Epithelial cell of proximal tubule (primary cell): Measurements from ENCODE around the gene ITGAV. TPM values are rescaled to one million over a fixed set of nuclear protein-coding genes. Genes with fewer than 3 reads are reported as not detected.

Source experiments
- DNase-seq: peaks from one replicate; pipeline ENCODE4 v3.0.0-alpha.2; 2011; ENCODE audit warnings: low read depth
- H3K4me3 ChIP-seq: 2 replicates; pipeline ENCODE4 v1.5.1; 2011; ENCODE audit warnings: low read depth, mild to moderate bottlenecking, low read length
- total RNA-seq: library from RNA; depleted of rRNA; stranded (reverse); fragments of >200 nt; gene quantifications from 2 replicates; pipeline ENCODE4 v1.2.3, GENCODE V29; 2015
- TF ChIP-seq, protein P1 (sequence below): conservative IDR thresholded peaks from 2 replicates; pipeline ENCODE4 v1.5.1; 2012; ENCODE audit warnings: low read depth, mild to moderate bottlenecking, low read length

ITGAV gene
- total RNA-seq, 1 donor from 2014 or later, result 135 TPM

DNA sequence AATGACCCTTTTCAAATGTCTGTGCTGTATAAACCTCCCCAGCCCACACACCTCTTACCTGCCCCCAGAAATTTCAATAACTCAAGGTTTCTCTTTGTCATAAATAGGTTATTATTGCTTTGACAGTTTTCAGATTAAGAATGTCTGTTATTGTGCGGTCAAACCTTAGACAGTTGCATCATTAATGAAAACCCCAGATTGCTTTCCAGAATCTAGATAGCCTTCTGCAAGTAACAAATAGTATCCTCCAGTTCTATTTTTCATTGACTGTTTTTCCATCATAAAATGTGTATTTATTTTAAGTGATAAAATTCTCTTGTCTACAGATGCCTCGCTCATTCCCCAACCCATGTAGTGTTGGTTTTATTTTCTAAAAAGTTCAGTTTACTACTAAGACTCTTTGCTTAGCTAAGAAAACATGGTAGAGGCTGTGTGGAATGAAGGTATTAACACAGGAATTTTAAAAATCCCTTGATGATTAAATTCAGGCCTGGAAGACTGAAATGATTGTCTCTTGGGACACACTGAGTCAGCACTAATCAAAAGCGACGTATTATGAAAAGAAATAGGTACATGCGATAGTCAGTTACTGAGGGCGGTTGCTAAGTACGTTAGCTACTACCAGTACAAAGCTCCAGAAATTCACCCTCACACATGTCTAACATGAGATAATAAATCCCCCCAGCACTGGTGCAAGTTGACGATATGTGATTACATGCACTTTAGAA lies 38.4 kb upstream of the ITGAV start:
- TF ChIP-seq, protein P1, sequence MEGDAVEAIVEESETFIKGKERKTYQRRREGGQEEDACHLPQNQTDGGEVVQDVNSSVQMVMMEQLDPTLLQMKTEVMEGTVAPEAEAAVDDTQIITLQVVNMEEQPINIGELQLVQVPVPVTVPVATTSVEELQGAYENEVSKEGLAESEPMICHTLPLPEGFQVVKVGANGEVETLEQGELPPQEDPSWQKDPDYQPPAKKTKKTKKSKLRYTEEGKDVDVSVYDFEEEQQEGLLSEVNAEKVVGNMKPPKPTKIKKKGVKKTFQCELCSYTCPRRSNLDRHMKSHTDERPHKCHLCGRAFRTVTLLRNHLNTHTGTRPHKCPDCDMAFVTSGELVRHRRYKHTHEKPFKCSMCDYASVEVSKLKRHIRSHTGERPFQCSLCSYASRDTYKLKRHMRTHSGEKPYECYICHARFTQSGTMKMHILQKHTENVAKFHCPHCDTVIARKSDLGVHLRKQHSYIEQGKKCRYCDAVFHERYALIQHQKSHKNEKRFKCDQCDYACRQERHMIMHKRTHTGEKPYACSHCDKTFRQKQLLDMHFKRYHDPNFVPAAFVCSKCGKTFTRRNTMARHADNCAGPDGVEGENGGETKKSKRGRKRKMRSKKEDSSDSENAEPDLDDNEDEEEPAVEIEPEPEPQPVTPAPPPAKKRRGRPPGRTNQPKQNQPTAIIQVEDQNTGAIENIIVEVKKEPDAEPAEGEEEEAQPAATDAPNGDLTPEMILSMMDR, result no peak
- DNase-seq, result no peak
- no peak overlapping the region for H3K4me3 ChIP-seq

DNA sequence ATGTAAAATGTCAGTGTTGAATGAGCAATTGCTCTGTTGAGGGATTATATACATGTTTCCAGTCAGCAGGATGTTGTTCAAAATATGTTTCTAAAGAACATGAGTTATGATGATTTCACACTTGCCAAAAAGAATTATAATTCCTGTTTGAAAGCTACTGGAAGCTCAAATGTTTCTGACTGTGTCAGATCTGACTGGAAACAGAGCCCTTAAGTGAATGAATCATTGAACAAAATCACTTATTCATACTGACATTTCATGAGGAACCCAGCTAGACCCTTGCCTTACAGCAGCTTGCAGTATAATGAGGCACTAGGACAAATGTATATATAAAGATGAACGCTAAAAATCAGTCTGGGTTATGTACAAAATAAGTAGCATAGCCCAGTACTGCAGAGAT lies 35.4 kb upstream of the ITGAV start:
- no peak for DNase-seq
- TF ChIP-seq, protein P1, result no peak
- no peak overlapping the region for H3K4me3 ChIP-seq

DNA sequence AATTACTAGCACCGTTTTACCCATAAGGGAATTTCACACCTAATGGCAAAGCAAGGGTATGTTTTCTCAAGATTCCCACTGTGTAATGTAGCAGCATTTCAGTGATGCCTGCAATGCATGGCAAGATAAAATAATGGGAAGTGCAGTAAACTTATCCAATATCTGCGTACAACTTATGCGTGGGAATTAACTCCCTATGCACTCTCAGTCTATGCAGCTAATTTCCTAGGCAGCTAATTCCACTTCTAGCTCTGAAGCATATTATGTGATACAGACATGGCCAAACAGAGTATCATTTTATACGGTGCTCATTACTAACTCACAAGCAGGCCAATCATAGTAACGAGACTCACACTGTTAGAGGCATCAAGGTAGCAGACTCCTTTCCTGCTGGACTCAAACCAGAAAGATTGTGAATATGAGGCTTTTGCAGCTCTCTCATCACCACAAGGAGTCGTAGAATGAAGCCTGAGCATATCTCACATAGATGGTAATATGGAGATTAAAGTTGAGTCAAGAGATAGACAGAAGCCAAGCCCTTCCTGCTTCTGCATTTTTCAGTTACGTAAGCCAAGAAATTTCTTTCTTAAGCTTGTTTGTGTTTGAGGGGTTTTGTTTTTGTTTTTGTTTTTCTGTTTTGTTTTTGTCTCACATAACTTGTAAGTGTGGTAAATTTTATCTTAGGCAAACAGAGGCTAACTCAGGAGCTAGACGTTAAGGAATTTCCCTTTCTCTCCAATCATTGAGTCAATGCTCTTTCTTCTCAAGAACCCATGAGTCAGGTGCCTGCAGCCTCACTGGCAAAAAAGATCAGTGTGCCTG lies 34.8 kb upstream of the ITGAV start:
- TF ChIP-seq, protein P1, result no peak
- no peak overlapping the region for H3K4me3 ChIP-seq
- DNase-seq, result no peak

DNA sequence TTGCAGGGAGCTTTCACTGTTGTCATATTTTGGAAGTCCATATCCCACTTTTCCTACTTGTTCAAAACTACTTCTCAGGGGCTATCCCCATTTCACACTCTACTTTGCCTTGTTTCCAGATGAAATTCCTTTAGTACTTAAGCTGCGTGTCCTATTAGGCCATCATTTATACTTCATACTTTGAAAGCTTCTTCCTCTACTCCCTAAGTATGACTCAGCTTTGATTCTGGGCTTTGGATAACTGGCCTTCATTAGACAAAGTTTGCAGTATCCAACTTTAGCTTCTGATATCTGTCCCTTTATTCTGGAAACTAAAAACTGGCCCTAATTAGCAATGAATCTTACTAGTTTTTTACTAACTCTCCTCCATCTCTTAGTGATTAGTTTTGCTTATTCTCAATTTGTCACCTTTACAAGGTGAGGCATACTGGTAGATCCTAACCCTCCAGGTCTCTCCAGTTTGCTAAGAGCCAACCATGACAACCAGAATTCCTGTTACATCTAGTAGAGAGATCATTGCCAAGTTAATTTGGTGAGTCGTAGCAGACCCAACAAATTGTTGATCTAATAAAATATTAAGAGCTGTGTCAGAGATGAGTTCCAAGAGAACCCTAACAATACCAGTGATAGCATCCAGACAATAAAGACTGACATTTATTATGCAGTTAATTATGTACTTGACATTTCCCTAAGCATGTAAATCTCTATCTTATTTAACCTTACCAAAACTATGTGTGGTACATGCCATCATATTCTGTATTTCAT lies 31.2 kb upstream of the ITGAV start:
- no peak overlapping the region for H3K4me3 ChIP-seq
- no peak for DNase-seq
- TF ChIP-seq, protein P1, result no peak

DNA sequence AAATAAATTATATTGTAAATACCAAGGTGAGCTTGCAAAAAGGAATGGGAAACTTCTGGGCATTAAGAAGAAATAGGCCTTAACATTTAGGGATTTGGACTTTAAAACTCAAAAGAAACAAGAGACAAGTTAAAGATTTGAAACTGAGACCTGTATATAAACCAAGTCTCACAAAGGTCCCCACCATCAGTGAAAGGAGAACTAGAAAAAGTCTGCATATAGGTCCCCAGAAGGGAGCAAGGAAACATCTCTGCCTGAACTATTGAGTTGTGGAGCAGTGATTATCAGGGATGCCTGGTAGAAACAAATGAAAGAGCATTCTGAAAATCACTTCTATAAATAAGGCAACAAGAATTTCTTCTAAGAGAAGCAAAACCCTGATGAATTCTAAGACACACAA lies 30.5 kb upstream of the ITGAV start:
- TF ChIP-seq, protein P1, result no peak
- no peak for DNase-seq

DNA sequence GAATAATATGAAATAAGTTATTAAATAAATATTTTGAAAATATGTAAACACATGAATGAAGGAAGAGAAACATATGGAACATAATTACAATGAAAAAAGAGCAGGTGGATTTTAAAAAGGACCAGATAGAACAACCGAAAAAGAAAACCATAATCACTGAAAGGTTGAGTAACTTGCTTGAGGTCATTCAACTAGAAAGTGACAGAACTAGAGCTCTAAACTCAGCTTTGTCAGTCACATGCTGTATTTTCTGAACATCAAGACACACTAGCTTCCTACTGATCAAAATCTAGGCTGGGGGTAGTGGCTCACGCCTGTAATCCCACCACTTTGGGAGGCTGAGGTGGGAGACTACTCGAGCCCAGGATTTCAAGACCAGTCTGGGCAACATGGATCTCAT lies 30.0 kb upstream of the ITGAV start:
- H3K4me3 ChIP-seq, result no peak overlapping the region
- TF ChIP-seq, protein P1, result no peak
- no peak for DNase-seq

More for the DNA sequence above, 30.5 kb upstream of the ITGAV start:
- H3K4me3 ChIP-seq, result no peak overlapping the region
